Dedifferentiated amniotic fluid mesenchymal stem cell (primary cell): ENCODE results near the gene PPP2R5B.
"Not testable (repeated sequence)": the region's sequence is repeated elsewhere in the genome, so short reads cannot be mapped to it uniquely, and the experiment has no call there.

Experiments
- DNase-seq: peaks from one replicate; pipeline ENCODE4 v3.0.0-alpha.2; 2016; ENCODE audit errors: extremely low spot score

Gene PPP2R5B

GRCh38 chr11:64976651-64977050, 52.2 kb downstream of the PPP2R5B start:
- no peak for DNase-seq

GRCh38 chr11:64983339-64983738, 58.9 kb downstream of the PPP2R5B start:
- DNase-seq = not testable (repeated sequence)
